H1 (cell line): ENCODE results near the gene SH3GL2. TPM values are rescaled to one million over a fixed set of nuclear protein-coding genes. Genes with fewer than 3 reads are reported as not detected.

Source experiments
- CTCF ChIA-PET: fragments of 300-600 bp; sonication (Branson Sonifier 250); formaldehyde crosslinking; loops from one replicate; lab custom pipeline; 2021; ENCODE audit not compliant: partially characterized antibody; lab: Charles Lee
- POLR2A ChIA-PET: fragments of 300-600 bp; sonication (Branson Sonifier 250); formaldehyde crosslinking; loops from one replicate; lab custom pipeline; 2021; ENCODE audit warnings: inconsistent platforms; ENCODE audit not compliant: partially characterized antibody; lab: Charles Lee
- DNase-seq, 2 experiments: peaks; one replicate each; pipeline versions ENCODE4 v3.0.0 to v3.0.0-alpha.2; 2010 to 2022; ENCODE audit warnings: low spot score in 2 of 2, low read depth in 1 of 2, mixed read lengths in 1 of 2
- FAIRE-seq: peaks from 2 replicates; lab custom pipeline; 2011; peaks lifted over from hg19 to GRCh38; lab: Jason Lieb, UNC
- H2AFZ ChIP-seq: 2 replicates; pipeline ENCODE4 v1.8.1; 2012; ENCODE audit warnings: low read length, inconsistent platforms
- H2AK5ac ChIP-seq: 2 replicates; pipeline ENCODE4 v1.6.1; 2013; ENCODE audit warnings: low read depth, low read length
- H2BK120ac ChIP-seq: replicated peaks from 2 replicates; pipeline ENCODE3; 2013; ENCODE audit warnings: low read depth, low read length, inconsistent platforms
- H2BK12ac ChIP-seq: 2 replicates; pipeline ENCODE4 v1.6.1; 2013; ENCODE audit warnings: low read depth, low read length
- H2BK15ac ChIP-seq: 2 replicates; pipeline ENCODE4 v1.6.1; 2013; ENCODE audit warnings: low read length
- H2BK20ac ChIP-seq: 2 replicates; pipeline ENCODE4 v1.6.1; 2013; ENCODE audit warnings: low read length
- H2BK5ac ChIP-seq: 2 replicates; pipeline ENCODE4 v1.6.1; 2013; ENCODE audit warnings: low read depth, low read length
- H3K14ac ChIP-seq: 2 replicates; pipeline ENCODE4 v1.6.1; 2013; ENCODE audit warnings: inconsistent platforms; ENCODE audit not compliant: insufficient read length
- H3K18ac ChIP-seq: 2 replicates; pipeline ENCODE4 v1.6.1; 2013; ENCODE audit warnings: low read length; ENCODE audit errors: extremely low read depth
- H3K23ac ChIP-seq: 2 replicates; pipeline ENCODE4 v1.6.1; 2013; ENCODE audit warnings: inconsistent platforms; ENCODE audit not compliant: insufficient read length
- H3K23me2 ChIP-seq: 2 replicates; pipeline ENCODE4 v1.6.1; 2013; ENCODE audit warnings: low read depth, low read length
- H3K27ac ChIP-seq: 2 replicates; pipeline ENCODE4 v1.6.1; 2011; ENCODE audit warnings: low read depth, low read length, inconsistent platforms
- H3K27me3 ChIP-seq, 4 experiments: replicated peaks in 1 of 4; 1 replicate in 1 of 4; 2 replicates in 3 of 4; pipeline versions ENCODE4 v1.6.1 to v1.8.1; 2011 to 2013; ENCODE audit warnings: low read length in 3 of 4, mild to moderate bottlenecking in 3 of 4, inconsistent platforms in 2 of 4, mixed read lengths in 2 of 4, moderate library complexity in 1 of 4; ENCODE audit not compliant: control insufficient read depth in 3 of 4, insufficient read depth in 3 of 4; ENCODE audit errors: extremely low read depth in 1 of 4
- H3K36me3 ChIP-seq, 4 experiments: 2 replicates each; pipeline versions ENCODE4 v1.6.1 to v1.8.1; 2011 to 2013; ENCODE audit warnings: mild to moderate bottlenecking in 4 of 4, low read length in 3 of 4, moderate library complexity in 2 of 4, control low read depth in 1 of 4, inconsistent platforms in 1 of 4; ENCODE audit not compliant: insufficient read depth in 4 of 4, control insufficient read depth in 2 of 4
- H3K4ac ChIP-seq: replicated peaks from 2 replicates; pipeline ENCODE3; 2013; ENCODE audit warnings: low read length, low read depth, mixed read lengths, inconsistent platforms; ENCODE audit not compliant: insufficient read length
- H3K4me1 ChIP-seq, 4 experiments: replicated peaks in 1 of 4; 1 replicate in 1 of 4; 2 replicates in 3 of 4; pipeline versions ENCODE4 v1.6.1 to v1.8.1; 2011 to 2013; ENCODE audit warnings: low read length in 3 of 4, inconsistent platforms in 2 of 4, mixed read lengths in 1 of 4; ENCODE audit not compliant: insufficient read depth in 4 of 4, control insufficient read depth in 3 of 4
- H3K4me2 ChIP-seq, 2 experiments: 2 replicates each; pipeline versions ENCODE4 v1.6.1 to v1.8.1; 2011 to 2013; ENCODE audit warnings: low read depth in 2 of 2, low read length in 2 of 2, control low read depth in 1 of 2, inconsistent platforms in 1 of 2, mild to moderate bottlenecking in 1 of 2; ENCODE audit not compliant: insufficient read depth in 1 of 2
- H3K4me3 ChIP-seq, 4 experiments: fragments of 200-600, 300-600 bp in 1 of 4; sonication (generic), shearing (Covaris generic), sonication (Bioruptor Twin) in 1 of 4; 2 replicates each; pipeline versions ENCODE4 v1.5.1 to v1.8.1; 2011 to 2016; ENCODE audit warnings: low read length in 4 of 4, low read depth in 3 of 4, control low read depth in 2 of 4, inconsistent platforms in 2 of 4, mild to moderate bottlenecking in 2 of 4, mixed read lengths in 1 of 4, moderate library complexity in 1 of 4; ENCODE audit not compliant: insufficient read depth in 2 of 4; ENCODE audit errors: extremely low read depth in 1 of 4
- H3K56ac ChIP-seq: replicated peaks from 2 replicates; pipeline ENCODE3; 2013; ENCODE audit warnings: low read depth, mild to moderate bottlenecking, mixed read lengths, low read length, inconsistent platforms; ENCODE audit not compliant: insufficient read length
- H3K79me1 ChIP-seq: 2 replicates; pipeline ENCODE4 v1.6.1; 2013; ENCODE audit warnings: low read depth, low read length, control low read depth
- H3K79me2 ChIP-seq, 2 experiments: 2 replicates each; pipeline versions ENCODE4 v1.6.1 to v1.8.1; 2012 to 2013; ENCODE audit warnings: low read length in 2 of 2, mild to moderate bottlenecking in 2 of 2, inconsistent platforms in 1 of 2; ENCODE audit not compliant: insufficient read depth in 2 of 2, control insufficient read depth in 1 of 2
- H3K9ac ChIP-seq, 4 experiments: replicated peaks in 1 of 4; 1 replicate in 1 of 4; 2 replicates in 3 of 4; pipeline versions ENCODE4 v1.6.1 to v1.8.1; 2011 to 2013; ENCODE audit warnings: low read depth in 3 of 4, low read length in 3 of 4, control low read depth in 2 of 4, mild to moderate bottlenecking in 2 of 4, moderate library complexity in 2 of 4, inconsistent platforms in 1 of 4; ENCODE audit errors: extremely low read depth in 1 of 4
- H3K9me3 ChIP-seq, 2 experiments: 2 replicates each; pipeline versions ENCODE4 v1.6.1 to v1.8.1; 2012 to 2013; ENCODE audit warnings: mild to moderate bottlenecking in 2 of 2, moderate library complexity in 2 of 2, control low read depth in 1 of 2, inconsistent platforms in 1 of 2, low read depth in 1 of 2, low read length in 1 of 2, mixed read lengths in 1 of 2; ENCODE audit not compliant: insufficient read depth in 2 of 2
- H4K20me1 ChIP-seq, 2 experiments: replicated peaks in 1 of 2; 2 replicates each; pipeline versions ENCODE3 to v1.8.1; 2011 to 2013; ENCODE audit warnings: inconsistent platforms in 2 of 2, low read length in 2 of 2, mild to moderate bottlenecking in 1 of 2; ENCODE audit not compliant: insufficient read depth in 2 of 2, control insufficient read depth in 1 of 2
- H4K5ac ChIP-seq: 2 replicates; pipeline ENCODE4 v1.6.1; 2013; ENCODE audit warnings: low read length, low read depth, mixed read lengths, inconsistent platforms; ENCODE audit not compliant: insufficient read length
- H4K8ac ChIP-seq: 2 replicates; pipeline ENCODE4 v1.8.0; 2013; ENCODE audit warnings: mild to moderate bottlenecking, moderate library complexity, low read length, inconsistent platforms; ENCODE audit not compliant: insufficient read depth; ENCODE audit errors: extremely low read depth
- H4K91ac ChIP-seq: replicated peaks from 2 replicates; pipeline ENCODE3; 2013; ENCODE audit warnings: low read length, mixed read lengths, inconsistent platforms; ENCODE audit not compliant: insufficient read length
- ATF3 ChIP-seq: IDR thresholded peaks from 2 replicates; pipeline ENCODE4 v1.6.1; 2011; ENCODE audit warnings: low read depth, mild to moderate bottlenecking, low read length; ENCODE audit not compliant: insufficient read depth
- CEBPB ChIP-seq: IDR thresholded peaks from 2 replicates; pipeline ENCODE4 v1.6.1; 2012; ENCODE audit warnings: low read depth, low read length
- EP300 ChIP-seq, 2 experiments: IDR thresholded peaks; 1 replicate in 1 of 2; 2 replicates in 1 of 2; pipeline ENCODE4 v1.6.1; 2011 to 2012; ENCODE audit warnings: low read depth in 2 of 2, low read length in 2 of 2, mild to moderate bottlenecking in 2 of 2, borderline replicate concordance in 1 of 2, inconsistent platforms in 1 of 2, moderate library complexity in 1 of 2
- HDAC2 ChIP-seq, 2 experiments: fragments of 300-600 bp in 1 of 2; sonication (generic) in 1 of 2; IDR thresholded peaks; 2 replicates each; pipeline ENCODE4 v1.6.1; 2011 to 2012; ENCODE audit warnings: low read depth in 2 of 2, low read length in 2 of 2, mild to moderate bottlenecking in 2 of 2, moderate library complexity in 2 of 2, borderline replicate concordance in 1 of 2, inconsistent platforms in 1 of 2
- KDM4A ChIP-seq: IDR thresholded peaks from one replicate; pipeline ENCODE4 v1.7.1; 2012; ENCODE audit warnings: low read depth, mild to moderate bottlenecking, moderate library complexity, low read length, inconsistent platforms; ENCODE audit not compliant: severe bottlenecking
- KDM5A ChIP-seq: fragments of 200-600 bp; IDR thresholded peaks from 2 replicates; pipeline ENCODE4 v1.7.1; 2012; ENCODE audit warnings: mild to moderate bottlenecking, low read length, inconsistent platforms, mixed read lengths
- POU5F1 ChIP-seq: IDR thresholded peaks from 2 replicates; pipeline ENCODE4 v1.6.1; 2011; ENCODE audit warnings: low read depth, mild to moderate bottlenecking, low read length, moderate library complexity
- RAD21 ChIP-seq, 2 experiments: IDR thresholded peaks in 1 of 2; conservative IDR thresholded peaks in 1 of 2; 2 replicates each; pipeline ENCODE4 v1.6.1; 2011; ENCODE audit warnings: low read depth in 2 of 2, low read length in 2 of 2, improper control_type of control experiment in 1 of 2, inconsistent platforms in 1 of 2, mild to moderate bottlenecking in 1 of 2, moderate library complexity in 1 of 2
- RBBP5 ChIP-seq: IDR thresholded peaks from 2 replicates; pipeline ENCODE4 v1.7.1; 2012; ENCODE audit warnings: low read depth, mild to moderate bottlenecking, inconsistent platforms, low read length, moderate library complexity, borderline replicate concordance
- RNF2 ChIP-seq: fragments of 200-900, 300-1000 bp; sonication (generic); IDR thresholded peaks from 2 replicates; pipeline ENCODE4 v1.7.1; 2016; ENCODE audit warnings: borderline replicate concordance, low read depth, mild to moderate bottlenecking, antibody characterized with exemption, low read length; ENCODE audit not compliant: poor library complexity, severe bottlenecking; ENCODE audit errors: missing control alignments
- SRF ChIP-seq: IDR thresholded peaks from 2 replicates; pipeline ENCODE4 v1.6.1; 2011; ENCODE audit warnings: mild to moderate bottlenecking, low read depth, low read length, moderate library complexity
- WGBS, 2 experiments: shearing (Covaris generic) in 1 of 2; methylation state at CpG; one replicate each; pipeline versions ENCODE4 v1.1.6 to v1.1.7; 2013 to 2015; ENCODE audit warnings: low lambda C conversion rate in 2 of 2, mixed read lengths in 2 of 2, inconsistent platforms in 1 of 2, low coverage in 1 of 2, missing lambda C conversion rate in 1 of 2; ENCODE audit not compliant: insufficient replicate concordance in 2 of 2, insufficient coverage in 1 of 2, insufficient read length in 1 of 2; ENCODE audit errors: extremely low coverage in 1 of 2, missing lambda C conversion rate in 1 of 2; 5-methylcytosine and 5-hydroxymethylcytosine counted together
- polyA plus RNA-seq, 7 experiments: library from polyadenylated mRNA; depleted of rRNA in 3 of 7; stranded (reverse) in 5 of 7; unstranded in 2 of 7; fragments of >200 nt in 5 of 7; fragments of 200-250 nt in 2 of 7; gene quantifications; 1 replicate in 5 of 7; 2 replicates in 1 of 7; 4 replicates in 1 of 7; pipeline versions ENCODE4 v1.2.1 to v1.2.3, GENCODE V29; 2011 to 2013; ENCODE audit warnings: missing spikeins in 2 of 7, mixed read lengths in 2 of 7
- total RNA-seq: library from RNA; stranded (reverse); fragmentation: NEBNext Ultra II Directional; extraction: Animal tissue kit (Norgen Biotek cat#: 25700); gene quantifications from 2 replicates; pipeline ENCODE4 v1.2.1, GENCODE V29; 2021

Gene SH3GL2
- total and polyA plus RNA-seq, 2 of the 8 experiments (the other 6 are each of a cell fraction or from before 2014, with no cell fraction given) = 4.7 to 5.3 TPM

- no peak overlapping the region for H3K56ac ChIP-seq
- H2AK5ac ChIP-seq = no peak overlapping the region
- no peak overlapping the region for H3K27ac ChIP-seq
- H3K23ac ChIP-seq = no peak overlapping the region
- CTCF ChIA-PET = interaction anchor here (1.4 to 1.5 kb wide), 2 partner anchors 10 to 18 kb away, joined by 3 to 4 read pairs; no protein-coding TSS in a partner anchor
- H2BK5ac ChIP-seq = no peak overlapping the region
- H3K27me3 ChIP-seq = no peaks in the 10 kb centered on the region
- H3K4me3 ChIP-seq = no peak overlapping the region
- no peaks in the 10 kb centered on the region for H4K20me1 ChIP-seq
- H2AFZ ChIP-seq = no peak overlapping the region
- no peak overlapping the region for H3K9ac ChIP-seq
- H2BK20ac ChIP-seq = no peak overlapping the region
- no peak overlapping the region for H4K91ac ChIP-seq
- H3K4me2 ChIP-seq = no peak overlapping the region
- H2BK120ac ChIP-seq = no peak overlapping the region
- H3K4ac ChIP-seq = no peak overlapping the region
- H3K9me3 ChIP-seq = peaks cover 0 to 4% of the 10 kb centered on the region in 2 experiments; a peak in 2 of 4 replicates
- H3K79me2 ChIP-seq = no peaks in the 10 kb centered on the region
- TF ChIP-seq ATF3 (no peak), HDAC2 (IDR thresholded peaks at IDR 0.05; ENCODE audit: borderline replicate concordance in 1 of 2, low read depth in 2 of 2, low read length in 2 of 2) (no peak), RBBP5 (no peak), RNF2 (no peak), SRF (no peak), CEBPB (no peak), KDM4A (no peak), KDM5A (no peak), EP300 (IDR thresholded peaks at IDR 0.05; ENCODE audit: borderline replicate concordance in 1 of 2, low read depth in 2 of 2, low read length in 2 of 2) (no peak), POU5F1 (no peak), RAD21 (IDR thresholded peaks at IDR 0.05 in 1 of 2, conservative IDR thresholded peaks at IDR 0.05 in 1 of 2; ENCODE audit: low read depth in 2 of 2, low read length in 2 of 2) (no peak)
- no peak overlapping the region for H2BK12ac ChIP-seq
- FAIRE-seq (no peak), DNase-seq (no peak)
- no peaks in the 10 kb centered on the region for H3K4me1 ChIP-seq
- H3K14ac ChIP-seq = no peak overlapping the region
- H3K36me3 ChIP-seq = no peaks in the 10 kb centered on the region
- H2BK15ac ChIP-seq = no peak overlapping the region
- no peaks in the 10 kb centered on the region for H3K23me2 ChIP-seq
- POLR2A ChIA-PET = no interaction called here
- no peak overlapping the region for H4K5ac ChIP-seq
- H4K8ac ChIP-seq = no peak overlapping the region
- WGBS, 2 experiments = 85% methylated on average over 2 of the region's 2 CpGs; no CpG with 5 or more reads in 1 of the 2 experiments
- H3K79me1 ChIP-seq = no peaks in the 10 kb centered on the region; the same call in 1 of the 2 replicates
- no peak overlapping the region for H3K18ac ChIP-seq
These were observed 144.8 kb downstream of the SH3GL2 start for GRCh38 chr9:17723656-17724055.
